Spleen (tissue), 7 donors: ENCODE results near the gene ANKFN1.

Experiments
- POLR2A ChIP-seq, 3 donors: fragments of 450-650 bp; IDR thresholded peaks; one replicate each; pipeline ENCODE4 v1.5.1; 2017; ENCODE audit warnings: antibody characterized with exemption in 3 of 3, mild to moderate bottlenecking in 1 of 3
- POLR2AphosphoS5 ChIP-seq, 3 donors: sonication (generic); formaldehyde crosslinking; IDR thresholded peaks; one replicate each; pipeline ENCODE4 v1.5.1; 2017; ENCODE audit warnings: antibody characterized with exemption in 3 of 3
- TF ChIP-seq, protein P1 (sequence below), 11 experiments: fragments of 200-600 bp in 7 of 11; fragments of 450-650 bp in 4 of 11; sonication (generic) in 4 of 11; IDR thresholded peaks in 8 of 11; conservative IDR thresholded peaks in 3 of 11; 1 replicate in 7 of 11; 2 replicates in 4 of 11; pipeline versions ENCODE4 v1.4.0 to v1.8.0; 2016 to 2021; ENCODE audit warnings: antibody characterized with exemption in 11 of 11, inconsistent platforms in 4 of 11, mild to moderate bottlenecking in 1 of 11
- donor health status: DM: no; HTN: no; CAD: no; lungs with moderate emphysema.
- donor health status: DM: no; HTN: no; CAD: no.
- donor health status: DM: no; HTN: no; CAD: no.

DNA sequence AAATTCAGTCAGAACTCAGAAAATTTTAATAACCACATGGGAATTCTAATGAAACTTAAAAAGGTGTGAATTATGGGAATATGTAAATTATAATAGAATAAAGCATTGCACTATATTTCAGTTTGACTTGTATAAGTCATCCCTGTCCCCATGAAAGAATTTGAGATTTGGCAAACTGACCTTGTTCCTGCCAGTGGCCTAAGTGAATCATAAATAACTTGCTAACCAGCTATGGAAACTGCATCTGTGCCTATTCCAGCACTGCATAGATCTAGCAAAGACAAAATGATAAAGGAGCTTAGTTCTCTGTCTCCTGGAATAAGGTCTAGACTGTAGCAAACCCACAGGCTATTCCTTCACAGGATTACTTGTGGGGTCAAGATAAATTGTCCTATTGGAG is 333.5 kb downstream of the ANKFN1 start:
- TF ChIP-seq POLR2A (IDR thresholded peaks at IDR 0.05) (no peak), POLR2AphosphoS5 (IDR thresholded peaks at IDR 0.05) (no peak)
- TF ChIP-seq, protein P1, sequence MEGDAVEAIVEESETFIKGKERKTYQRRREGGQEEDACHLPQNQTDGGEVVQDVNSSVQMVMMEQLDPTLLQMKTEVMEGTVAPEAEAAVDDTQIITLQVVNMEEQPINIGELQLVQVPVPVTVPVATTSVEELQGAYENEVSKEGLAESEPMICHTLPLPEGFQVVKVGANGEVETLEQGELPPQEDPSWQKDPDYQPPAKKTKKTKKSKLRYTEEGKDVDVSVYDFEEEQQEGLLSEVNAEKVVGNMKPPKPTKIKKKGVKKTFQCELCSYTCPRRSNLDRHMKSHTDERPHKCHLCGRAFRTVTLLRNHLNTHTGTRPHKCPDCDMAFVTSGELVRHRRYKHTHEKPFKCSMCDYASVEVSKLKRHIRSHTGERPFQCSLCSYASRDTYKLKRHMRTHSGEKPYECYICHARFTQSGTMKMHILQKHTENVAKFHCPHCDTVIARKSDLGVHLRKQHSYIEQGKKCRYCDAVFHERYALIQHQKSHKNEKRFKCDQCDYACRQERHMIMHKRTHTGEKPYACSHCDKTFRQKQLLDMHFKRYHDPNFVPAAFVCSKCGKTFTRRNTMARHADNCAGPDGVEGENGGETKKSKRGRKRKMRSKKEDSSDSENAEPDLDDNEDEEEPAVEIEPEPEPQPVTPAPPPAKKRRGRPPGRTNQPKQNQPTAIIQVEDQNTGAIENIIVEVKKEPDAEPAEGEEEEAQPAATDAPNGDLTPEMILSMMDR (IDR thresholded peaks at IDR 0.05 in 8 of 11, conservative IDR thresholded peaks at IDR 0.05 in 3 of 11) = no peak
